ENCODE measurements around the gene NOS3. TPM values are rescaled to one million over a fixed set of nuclear protein-coding genes. Genes with fewer than 3 reads are reported as not detected.

NOS3 gene
- total RNA-seq, 2 donors from 2014 or later = 4.0 to 4.2 TPM

DNA sequence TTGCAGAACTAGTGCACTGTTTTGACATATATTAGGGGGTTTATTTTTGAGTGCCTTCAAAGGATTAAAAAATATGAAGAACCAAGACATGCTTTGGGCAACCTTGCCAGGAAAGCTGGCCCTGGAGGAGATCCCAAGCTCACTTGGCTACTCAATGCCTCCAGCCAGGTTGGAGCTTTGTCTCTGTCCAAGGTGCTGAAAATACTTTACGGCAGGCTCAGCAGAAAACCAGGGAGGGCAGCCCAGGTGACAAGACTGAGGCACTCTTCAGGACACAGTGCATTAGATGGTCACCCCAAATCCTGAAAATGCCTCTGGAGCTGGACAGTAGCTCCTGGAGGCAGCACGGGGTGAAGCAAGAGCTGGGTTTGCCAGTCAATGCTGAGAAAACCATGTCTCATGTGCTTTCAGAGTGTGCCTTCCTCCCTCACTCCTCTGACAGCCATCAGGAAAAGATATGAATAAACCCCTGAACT is 6.9 kb upstream of the NOS3 start:
- no peaks in the 10 kb centered on the region for H3K36me3 ChIP-seq
- H3K27ac ChIP-seq = no peak overlapping the region
- TF ChIP-seq, protein P1, sequence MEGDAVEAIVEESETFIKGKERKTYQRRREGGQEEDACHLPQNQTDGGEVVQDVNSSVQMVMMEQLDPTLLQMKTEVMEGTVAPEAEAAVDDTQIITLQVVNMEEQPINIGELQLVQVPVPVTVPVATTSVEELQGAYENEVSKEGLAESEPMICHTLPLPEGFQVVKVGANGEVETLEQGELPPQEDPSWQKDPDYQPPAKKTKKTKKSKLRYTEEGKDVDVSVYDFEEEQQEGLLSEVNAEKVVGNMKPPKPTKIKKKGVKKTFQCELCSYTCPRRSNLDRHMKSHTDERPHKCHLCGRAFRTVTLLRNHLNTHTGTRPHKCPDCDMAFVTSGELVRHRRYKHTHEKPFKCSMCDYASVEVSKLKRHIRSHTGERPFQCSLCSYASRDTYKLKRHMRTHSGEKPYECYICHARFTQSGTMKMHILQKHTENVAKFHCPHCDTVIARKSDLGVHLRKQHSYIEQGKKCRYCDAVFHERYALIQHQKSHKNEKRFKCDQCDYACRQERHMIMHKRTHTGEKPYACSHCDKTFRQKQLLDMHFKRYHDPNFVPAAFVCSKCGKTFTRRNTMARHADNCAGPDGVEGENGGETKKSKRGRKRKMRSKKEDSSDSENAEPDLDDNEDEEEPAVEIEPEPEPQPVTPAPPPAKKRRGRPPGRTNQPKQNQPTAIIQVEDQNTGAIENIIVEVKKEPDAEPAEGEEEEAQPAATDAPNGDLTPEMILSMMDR (IDR thresholded peaks at IDR 0.05) = no peak
- peaks cover 10% of the 10 kb centered on the region for H3K27me3 ChIP-seq
- no peak overlapping the region for H3K4me3 ChIP-seq
- intact Hi-C loops (cut with DNase I) = loop anchor here (2.0 to 10.0 kb wide), 2 partner anchors 17 to 199 kb away; no protein-coding TSS in a partner anchor
- H3K4me1 ChIP-seq = no peaks in the 10 kb centered on the region
- no peaks in the 10 kb centered on the region for H3K9me3 ChIP-seq
- H3K9ac ChIP-seq (ENCODE audit: low read depth in 2 of 2, low read length in 2 of 2) = no peak overlapping the region
- no peak for DNase-seq

DNA sequence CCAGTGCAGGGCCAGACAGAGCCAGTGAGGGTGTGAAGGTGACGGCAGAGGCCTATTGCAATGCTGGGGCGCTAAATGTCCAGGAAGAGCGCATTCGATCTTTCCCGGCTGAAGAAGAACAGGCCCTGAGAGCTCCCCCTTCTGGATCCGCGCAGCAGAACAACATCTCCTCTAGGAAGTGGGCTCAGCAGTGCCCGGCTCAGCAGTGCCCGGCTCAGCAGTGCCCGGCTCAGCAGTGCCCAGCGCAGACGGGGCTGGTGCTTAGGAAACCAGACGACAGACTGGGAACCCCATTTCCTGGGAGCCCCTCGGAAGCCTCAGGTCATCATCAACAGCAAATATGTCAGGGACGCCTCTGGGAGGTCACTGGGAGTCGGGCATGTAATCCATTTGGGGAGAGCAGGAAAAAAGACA is 4.7 kb upstream of the NOS3 start:
- intact Hi-C loops (cut with DNase I) = loop anchor here (10.0 kb wide), 1 partner anchor 201 kb away; no protein-coding TSS in a partner anchor
- Histone ChIP-seq H3K36me3 (no peaks in the 10 kb centered on the region), H3K9me3 (no peaks in the 10 kb centered on the region), H3K4me3 (no peak overlapping the region), H3K9ac (ENCODE audit: low read depth in 2 of 2, low read length in 2 of 2) (no peak overlapping the region), H3K27me3 (peaks cover under 1% of the 10 kb centered on the region), H3K27ac (no peak overlapping the region), H3K4me1 (no peaks in the 10 kb centered on the region)
- peak; percentile 79 for DNase-seq
- TF ChIP-seq, protein P1 (IDR thresholded peaks at IDR 0.05) = peak; percentile 58

DNA sequence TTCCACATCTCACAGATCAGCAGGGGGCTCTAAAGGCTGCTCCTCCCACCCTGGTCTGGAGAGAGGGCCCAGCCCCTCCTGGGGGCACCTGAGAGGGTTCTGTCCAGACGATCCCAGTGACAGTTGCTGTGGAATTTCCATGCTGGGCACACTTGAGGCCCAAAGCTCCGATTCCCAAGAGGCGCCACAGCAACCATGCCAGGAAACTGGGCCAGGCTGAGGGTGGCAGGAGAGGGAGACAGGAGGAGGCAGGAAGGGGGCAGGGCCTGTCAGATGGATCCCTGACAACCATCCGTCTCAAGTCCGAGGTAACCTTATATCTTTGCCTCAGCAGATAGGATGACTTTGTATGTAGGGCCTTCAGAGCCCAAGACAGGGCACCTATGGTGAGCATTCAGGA is 4.3 kb upstream of the NOS3 start:
- H3K9me3 ChIP-seq = no peaks in the 10 kb centered on the region
- no peaks in the 10 kb centered on the region for H3K36me3 ChIP-seq
- no peak overlapping the region for H3K4me3 ChIP-seq
- no peaks in the 10 kb centered on the region for H3K4me1 ChIP-seq
- TF ChIP-seq, protein P1 (IDR thresholded peaks at IDR 0.05) = no peak
- intact Hi-C loops (cut with DNase I) = loop anchor here (10.0 kb wide), 1 partner anchor 202 kb away; no protein-coding TSS in a partner anchor
- DNase-seq = no peak
- no peak overlapping the region for H3K9ac ChIP-seq (ENCODE audit: low read depth in 2 of 2, low read length in 2 of 2)
- no peaks in the 10 kb centered on the region for H3K27me3 ChIP-seq
- H3K27ac ChIP-seq = no peak overlapping the region

DNA sequence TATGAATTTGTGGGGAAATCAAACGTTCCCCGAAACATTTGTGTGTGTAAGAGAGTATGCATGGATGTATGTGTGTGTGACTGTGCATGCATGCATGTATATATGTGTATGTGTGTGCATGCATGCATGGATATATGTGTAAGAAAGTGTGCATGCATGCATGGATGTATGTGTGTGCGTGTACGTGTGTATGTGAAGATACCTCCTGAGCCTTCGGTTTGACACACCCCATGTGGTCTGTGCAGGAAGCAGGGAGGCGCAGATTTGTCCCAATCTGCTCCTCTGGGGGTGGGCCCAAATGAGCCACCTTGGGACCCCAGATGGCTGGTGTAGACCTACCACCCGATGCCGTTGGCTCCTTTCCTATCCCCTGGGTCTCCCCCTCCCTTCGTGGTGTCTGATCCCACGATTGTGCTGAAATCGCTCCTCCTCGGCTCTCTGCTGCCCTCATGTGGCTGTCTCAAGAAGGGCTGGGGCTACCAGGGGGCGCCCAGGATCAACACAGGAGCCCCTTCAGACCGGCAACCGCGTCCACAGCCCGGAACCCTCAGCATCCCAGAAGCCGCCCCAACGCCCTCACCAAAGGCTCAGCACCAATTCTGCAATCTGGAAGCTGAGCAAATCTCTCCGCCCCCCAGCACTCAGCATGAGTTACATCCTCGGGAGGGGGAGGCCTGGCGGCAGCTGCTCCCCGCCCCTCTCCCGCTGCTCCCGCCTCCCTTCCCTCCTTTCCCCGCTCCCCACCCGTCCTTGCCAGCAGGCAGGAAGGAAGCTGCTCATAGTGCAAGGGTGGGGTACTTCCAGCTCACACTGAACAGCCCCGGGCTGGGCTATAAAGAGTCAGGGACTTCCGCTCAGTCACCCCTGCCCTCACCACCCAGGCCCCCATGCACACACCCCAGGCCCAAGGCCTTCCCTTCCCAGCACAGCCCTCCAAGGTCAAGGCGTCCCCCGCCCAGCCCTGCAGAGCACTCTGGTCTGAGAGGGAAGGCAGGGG is 2.3 kb upstream of the NOS3 start:
- Histone ChIP-seq H3K4me3 (no peak overlapping the region), H3K4me1 (no peaks in the 10 kb centered on the region), H3K27ac (peak overlapping the region; percentile 40), H3K9ac (ENCODE audit: low read depth in 2 of 2, low read length in 2 of 2) (no peak overlapping the region), H3K9me3 (no peaks in the 10 kb centered on the region), H3K36me3 (no peaks in the 10 kb centered on the region), H3K27me3 (no peaks in the 10 kb centered on the region)
- intact Hi-C loops (cut with DNase I) = loop anchor here (2.0 to 10.0 kb wide), 2 partner anchors 90 to 204 kb away; no protein-coding TSS in a partner anchor
- DNase-seq = peak; percentile 73
- TF ChIP-seq, protein P1 (IDR thresholded peaks at IDR 0.05) = peak; percentile 77

DNA sequence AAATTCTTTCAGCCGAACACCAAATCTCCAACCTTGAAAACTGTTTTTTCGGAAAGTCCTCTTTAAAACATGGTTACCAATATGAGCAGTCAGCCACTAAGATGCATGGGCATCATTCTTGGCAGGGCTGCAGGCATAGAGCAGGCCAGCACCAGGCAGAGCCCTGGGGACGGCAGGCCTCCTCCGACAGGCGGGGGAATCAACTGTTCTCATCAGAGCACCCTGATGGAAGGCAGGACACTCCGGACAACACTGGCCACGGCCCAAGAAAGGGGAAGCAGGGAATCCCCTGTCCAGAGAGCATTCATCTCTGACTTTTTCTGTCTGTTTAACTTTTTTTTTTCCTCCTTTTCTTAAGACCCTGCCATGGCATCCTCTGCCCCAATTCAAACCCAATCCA is 1.4 kb upstream of the NOS3 start:
- peak overlapping the region; percentile 40 for H3K27ac ChIP-seq
- intact Hi-C loops (cut with DNase I) = loop anchor here (2.0 to 10.0 kb wide), 2 partner anchors 91 to 205 kb away; no protein-coding TSS in a partner anchor

More for the DNA sequence above, 1.4 kb upstream of the NOS3 start:
- no peaks in the 10 kb centered on the region for H3K36me3 ChIP-seq
- no peak overlapping the region for H3K4me3 ChIP-seq
- no peaks in the 10 kb centered on the region for H3K27me3 ChIP-seq
- no peak overlapping the region for H3K9ac ChIP-seq (ENCODE audit: low read depth in 2 of 2, low read length in 2 of 2)
- TF ChIP-seq, protein P1 (IDR thresholded peaks at IDR 0.05) = no peak
- H3K4me1 ChIP-seq = no peaks in the 10 kb centered on the region
- no peaks in the 10 kb centered on the region for H3K9me3 ChIP-seq
- no peak for DNase-seq

All from colonic mucosa (tissue), 4 donors.